A549 treated with AZD9567 at 1 μM for 4 hours (cell line): ENCODE measurements around the gene PTPRJ. TPM values are rescaled to one million over a fixed set of nuclear protein-coding genes. Genes with fewer than 3 reads are reported as not detected.

Source experiments
- total RNA-seq: library from RNA; stranded (reverse); fragments of 200-300 nt; extraction: Qiagen RNA extraction; gene quantifications from 5 replicates; pipeline ENCODE4 v1.2.3, GENCODE V29; 2022; ENCODE audit not compliant: insufficient read depth

Gene PTPRJ
- total RNA-seq: 31.4 to 47.0 TPM (median 45.9 TPM) in 5 replicates

GRCh38 chr11:47980088-47980906 lies at the start of gene PTPRJ:
PTPRJ (plus strand) TSS chr11:47980559; CDS start chr11:47980913, 354 bp downstream.

GRCh38 chr11:48216510-48216909 lies 236.2 kb downstream of the PTPRJ start, which contains the start of gene OR4B1:
OR4B1 (plus strand) TSS chr11:48216810; CDS start chr11:48216810, 0 bp downstream.

Other genes with a start within 250 kb of the PTPRJ start
- 39.7 to 57.2 TPM (median 51.8 TPM) in 5 replicates for gene FNBP4, start 213.2 kb upstream of the PTPRJ start, total RNA-seq
- gene NUP160, start 132.2 kb upstream of the PTPRJ start, total RNA-seq: 24.4 to 37.8 TPM (median 30.2 TPM) in 5 replicates
- gene OR4B1, start 236.3 kb downstream of the PTPRJ start, total RNA-seq: not detected in 5 replicates